Liver (tissue), 3 donors: ENCODE results near the gene MTERF1.

ENCODE experiments used
- EGR1 ChIP-seq, 2 donors: IDR thresholded peaks; 2 replicates each; pipeline ENCODE4 v1.6.1; 2016 to 2018; ENCODE audit warnings: antibody characterized with exemption in 2 of 2, low read depth in 2 of 2
- RXRA ChIP-seq, 2 donors: IDR thresholded peaks; 2 replicates each; pipeline ENCODE4 v1.6.1; 2017 to 2018; ENCODE audit warnings: antibody characterized with exemption in 2 of 2, mild to moderate bottlenecking in 1 of 2
- TAF1 ChIP-seq: conservative IDR thresholded peaks from 2 replicates; pipeline ENCODE4 v1.6.1; 2016; ENCODE audit warnings: antibody characterized with exemption, mild to moderate bottlenecking
- YY1 ChIP-seq: IDR thresholded peaks from 2 replicates; pipeline ENCODE4 v1.6.1; 2016; ENCODE audit warnings: antibody characterized with exemption, mild to moderate bottlenecking
- TF ChIP-seq, protein P1 (sequence below): fragments of 150-350 bp; IDR thresholded peaks from 2 replicates; pipeline ENCODE4 v1.5.1; 2017; ENCODE audit warnings: improper control_type of control experiment, low read depth, low read length; ENCODE audit not compliant: missing input control
- donor health status: healthy.
- donor health status: healthy.

- TF ChIP-seq, protein P1, sequence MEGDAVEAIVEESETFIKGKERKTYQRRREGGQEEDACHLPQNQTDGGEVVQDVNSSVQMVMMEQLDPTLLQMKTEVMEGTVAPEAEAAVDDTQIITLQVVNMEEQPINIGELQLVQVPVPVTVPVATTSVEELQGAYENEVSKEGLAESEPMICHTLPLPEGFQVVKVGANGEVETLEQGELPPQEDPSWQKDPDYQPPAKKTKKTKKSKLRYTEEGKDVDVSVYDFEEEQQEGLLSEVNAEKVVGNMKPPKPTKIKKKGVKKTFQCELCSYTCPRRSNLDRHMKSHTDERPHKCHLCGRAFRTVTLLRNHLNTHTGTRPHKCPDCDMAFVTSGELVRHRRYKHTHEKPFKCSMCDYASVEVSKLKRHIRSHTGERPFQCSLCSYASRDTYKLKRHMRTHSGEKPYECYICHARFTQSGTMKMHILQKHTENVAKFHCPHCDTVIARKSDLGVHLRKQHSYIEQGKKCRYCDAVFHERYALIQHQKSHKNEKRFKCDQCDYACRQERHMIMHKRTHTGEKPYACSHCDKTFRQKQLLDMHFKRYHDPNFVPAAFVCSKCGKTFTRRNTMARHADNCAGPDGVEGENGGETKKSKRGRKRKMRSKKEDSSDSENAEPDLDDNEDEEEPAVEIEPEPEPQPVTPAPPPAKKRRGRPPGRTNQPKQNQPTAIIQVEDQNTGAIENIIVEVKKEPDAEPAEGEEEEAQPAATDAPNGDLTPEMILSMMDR: no peak
- TF ChIP-seq YY1: no peak
- no peak for TF ChIP-seq EGR1 (IDR thresholded peaks at IDR 0.05; ENCODE audit: low read depth in 2 of 2)
- TF ChIP-seq RXRA (IDR thresholded peaks at IDR 0.05): no peak
- TF ChIP-seq TAF1: no peak
These were observed 11.7 kb upstream of the MTERF1 start for GRCh38 chr7:91892099-91892705.
